Ovary (tissue), 3 donors: Measurements from ENCODE around the gene ARID1B.

ENCODE experiments used
- EP300 ChIP-seq: sonication (generic); formaldehyde crosslinking; IDR thresholded peaks from one replicate; pipeline ENCODE4 v1.6.1; 2017; ENCODE audit warnings: antibody characterized with exemption
- POLR2A ChIP-seq: fragments of 450-650 bp; IDR thresholded peaks from one replicate; pipeline ENCODE4 v1.6.1; 2017; ENCODE audit warnings: antibody characterized with exemption, mild to moderate bottlenecking, moderate library complexity
- TF ChIP-seq, protein P1 (sequence below), 3 donors: fragments of 450-650 bp in 2 of 3; fragments of 200-600 bp in 1 of 3; IDR thresholded peaks; one replicate each; pipeline versions ENCODE4 v1.5.1 to v1.8.0; 2016 to 2022; ENCODE audit warnings: antibody characterized with exemption in 3 of 3, mild to moderate bottlenecking in 1 of 3
- donor health status: DM: no; HTN: no; CAD: no.

GRCh38 chr6:156866220-156867015 is 89.2 kb downstream of the ARID1B start:
- TF ChIP-seq EP300 (no peak), POLR2A (no peak)
- TF ChIP-seq, protein P1, sequence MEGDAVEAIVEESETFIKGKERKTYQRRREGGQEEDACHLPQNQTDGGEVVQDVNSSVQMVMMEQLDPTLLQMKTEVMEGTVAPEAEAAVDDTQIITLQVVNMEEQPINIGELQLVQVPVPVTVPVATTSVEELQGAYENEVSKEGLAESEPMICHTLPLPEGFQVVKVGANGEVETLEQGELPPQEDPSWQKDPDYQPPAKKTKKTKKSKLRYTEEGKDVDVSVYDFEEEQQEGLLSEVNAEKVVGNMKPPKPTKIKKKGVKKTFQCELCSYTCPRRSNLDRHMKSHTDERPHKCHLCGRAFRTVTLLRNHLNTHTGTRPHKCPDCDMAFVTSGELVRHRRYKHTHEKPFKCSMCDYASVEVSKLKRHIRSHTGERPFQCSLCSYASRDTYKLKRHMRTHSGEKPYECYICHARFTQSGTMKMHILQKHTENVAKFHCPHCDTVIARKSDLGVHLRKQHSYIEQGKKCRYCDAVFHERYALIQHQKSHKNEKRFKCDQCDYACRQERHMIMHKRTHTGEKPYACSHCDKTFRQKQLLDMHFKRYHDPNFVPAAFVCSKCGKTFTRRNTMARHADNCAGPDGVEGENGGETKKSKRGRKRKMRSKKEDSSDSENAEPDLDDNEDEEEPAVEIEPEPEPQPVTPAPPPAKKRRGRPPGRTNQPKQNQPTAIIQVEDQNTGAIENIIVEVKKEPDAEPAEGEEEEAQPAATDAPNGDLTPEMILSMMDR (IDR thresholded peaks at IDR 0.05), result no peak
